Stimulated activated naive CD4-positive, alpha-beta T cell (primary cell): ENCODE results near the gene PLEKHA8.

ENCODE experiments used
- DNase-seq, 6 experiments: peaks; one replicate each; lab custom pipeline; 2025; lab: John Stamatoyannopoulos, UW

PLEKHA8 gene

DNA sequence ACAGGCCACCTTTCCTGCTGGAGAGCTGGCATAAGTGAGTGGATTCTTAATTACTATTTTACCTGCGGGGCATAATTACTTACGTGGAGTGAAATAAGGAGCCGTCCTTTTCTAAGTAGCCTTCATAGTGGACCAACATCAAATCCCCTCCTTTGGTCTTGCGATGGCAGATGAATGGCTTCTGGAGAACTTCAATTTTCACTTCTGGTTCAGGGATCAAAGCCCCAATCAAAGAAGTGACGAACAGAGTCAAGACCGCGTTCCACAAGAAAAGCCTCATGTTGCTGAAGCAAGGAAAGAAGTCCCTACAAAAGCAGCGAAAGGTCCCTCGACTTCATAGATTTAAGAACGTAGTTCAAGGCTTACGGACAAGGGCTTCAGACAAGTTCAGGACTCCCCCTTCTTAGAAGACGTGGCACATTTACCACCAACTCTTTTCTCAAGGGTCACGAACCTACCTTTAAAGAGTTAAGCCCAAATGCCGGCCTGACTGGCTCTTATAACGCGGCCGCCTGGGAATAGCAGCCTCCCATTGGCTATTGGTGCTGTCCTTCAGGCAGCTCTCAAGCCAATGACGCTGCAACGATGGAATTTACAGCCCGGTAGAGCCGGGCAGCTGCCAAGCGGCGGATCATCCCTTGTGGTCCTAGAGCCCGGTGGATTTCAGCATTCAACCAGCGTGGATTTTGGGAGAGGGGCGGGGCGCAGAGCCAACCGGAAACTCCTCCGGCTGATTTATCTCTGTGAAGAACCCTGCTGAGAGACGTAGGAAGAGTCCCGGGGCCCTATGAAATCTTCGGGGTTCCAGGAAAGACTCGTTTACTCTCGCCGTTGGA is 1.8 kb upstream of the PLEKHA8 start, which contains the start of gene FKBP14:
Gene FKBP14 (minus strand): TSS at position 474 of the 836 bp plus-strand sequence. CDS start 194 bp downstream, at position 280.
- peak; percentile 82 to 88 (median 86) for DNase-seq

DNA sequence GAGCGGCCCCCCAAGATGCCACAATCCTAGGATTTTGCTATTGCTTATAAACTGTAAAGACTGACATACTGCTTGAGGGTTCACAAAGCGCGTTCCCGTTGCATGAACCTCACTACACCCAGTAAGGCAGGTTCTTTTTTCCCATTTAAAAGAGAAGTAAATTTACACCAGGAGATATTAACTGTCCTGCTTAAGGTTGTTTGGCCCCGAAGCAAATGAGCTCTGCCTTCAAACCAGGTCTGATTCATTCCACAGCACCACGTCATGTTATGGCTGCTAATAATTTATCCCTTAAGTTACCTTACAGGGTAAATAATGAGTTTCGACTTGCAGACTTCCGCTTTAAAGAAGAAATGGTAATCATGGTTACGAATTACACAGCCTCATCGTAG is 1.2 kb upstream of the PLEKHA8 start:
- DNase-seq = peak in 4 of 6 experiments; percentile 28 to 75 (median 43)

DNA sequence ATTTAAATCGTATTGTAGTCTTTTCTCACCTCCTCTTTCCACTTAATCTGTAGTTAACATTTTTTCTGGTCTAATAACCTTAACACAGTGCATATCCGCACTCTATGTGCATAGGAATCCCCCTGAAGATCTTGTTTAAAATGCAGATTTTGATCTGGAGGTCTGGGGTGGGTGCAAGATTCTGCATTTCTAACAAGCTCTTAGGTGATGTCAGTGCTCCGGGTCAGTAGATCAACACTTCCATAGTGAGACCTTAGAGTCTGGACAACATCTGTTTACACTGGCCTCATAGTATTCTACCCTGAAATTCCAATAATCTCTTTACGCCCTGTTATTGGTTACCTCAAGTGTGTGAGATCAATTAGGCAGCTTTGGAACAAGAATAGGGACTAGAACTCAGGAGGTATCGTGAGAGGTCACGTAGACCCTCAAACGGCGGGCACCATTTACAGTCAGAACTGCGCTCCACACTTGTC is 434 bp upstream of the PLEKHA8 start:
- no peak for DNase-seq

DNA sequence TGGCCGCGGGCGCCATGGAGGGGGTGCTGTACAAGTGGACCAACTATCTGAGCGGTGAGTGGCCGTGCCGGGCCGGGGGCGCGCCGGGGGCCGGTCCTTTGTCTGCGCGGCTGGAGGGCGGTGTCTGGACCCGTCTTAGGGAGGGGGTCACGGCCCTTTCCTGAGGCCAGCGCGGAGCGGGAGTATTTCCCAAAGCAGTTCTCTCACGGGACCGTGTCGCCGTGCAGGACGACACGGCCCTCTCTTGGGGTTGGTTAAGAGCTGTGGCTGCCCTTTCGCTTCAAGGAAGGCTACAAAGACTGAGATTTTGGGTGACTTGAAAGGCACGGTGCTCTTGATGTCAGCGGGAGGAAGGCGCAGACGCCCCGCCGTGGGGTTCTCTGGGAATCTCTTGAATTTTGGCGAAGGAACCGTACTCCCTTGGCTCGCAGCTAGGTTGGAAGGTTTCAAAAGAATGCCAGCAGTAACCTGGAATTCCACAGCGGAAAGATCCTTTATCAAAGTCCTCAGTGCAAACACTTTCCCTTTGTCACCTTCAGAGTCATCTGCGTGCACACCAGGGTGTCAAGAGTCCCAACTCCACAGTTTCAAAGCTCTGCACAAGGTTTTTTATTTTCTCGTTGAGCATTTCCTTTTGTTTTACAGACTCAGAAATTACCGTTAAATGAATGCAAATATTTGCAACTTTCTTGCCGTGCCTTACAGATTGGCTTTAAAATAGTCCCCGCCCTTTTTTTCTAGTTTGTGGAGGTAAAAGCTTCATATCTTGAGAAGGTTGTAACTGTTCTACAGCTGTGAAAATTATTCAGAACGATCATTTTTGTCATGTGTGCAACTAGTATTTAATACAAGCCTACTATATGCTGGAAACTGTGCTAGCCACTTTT is 780 bp downstream of the PLEKHA8 start:
- peak in 5 of 6 experiments; percentile 28 to 57 (median 37) for DNase-seq

DNA sequence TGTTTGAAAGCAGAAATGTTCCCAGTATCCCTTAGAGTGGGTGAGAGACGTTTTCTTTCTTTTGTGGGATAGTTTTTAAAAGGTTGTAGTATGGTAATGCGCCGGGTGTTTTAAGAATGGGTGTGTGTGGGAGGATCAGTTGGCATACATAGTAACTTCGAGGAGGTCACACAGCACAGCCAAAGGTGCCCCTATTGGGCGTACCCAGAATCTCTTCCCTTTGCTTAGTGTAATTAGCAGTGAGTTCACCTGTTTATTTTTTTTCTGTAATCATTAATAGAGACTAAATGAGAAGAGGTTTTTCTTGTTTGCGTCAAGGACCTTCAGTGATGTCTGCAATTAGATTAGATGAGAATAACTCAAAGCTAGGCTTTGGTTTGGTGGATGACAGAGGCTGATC is 1.5 kb downstream of the PLEKHA8 start:
- peak in 1 of 6 experiments; percentile 3 for DNase-seq

DNA sequence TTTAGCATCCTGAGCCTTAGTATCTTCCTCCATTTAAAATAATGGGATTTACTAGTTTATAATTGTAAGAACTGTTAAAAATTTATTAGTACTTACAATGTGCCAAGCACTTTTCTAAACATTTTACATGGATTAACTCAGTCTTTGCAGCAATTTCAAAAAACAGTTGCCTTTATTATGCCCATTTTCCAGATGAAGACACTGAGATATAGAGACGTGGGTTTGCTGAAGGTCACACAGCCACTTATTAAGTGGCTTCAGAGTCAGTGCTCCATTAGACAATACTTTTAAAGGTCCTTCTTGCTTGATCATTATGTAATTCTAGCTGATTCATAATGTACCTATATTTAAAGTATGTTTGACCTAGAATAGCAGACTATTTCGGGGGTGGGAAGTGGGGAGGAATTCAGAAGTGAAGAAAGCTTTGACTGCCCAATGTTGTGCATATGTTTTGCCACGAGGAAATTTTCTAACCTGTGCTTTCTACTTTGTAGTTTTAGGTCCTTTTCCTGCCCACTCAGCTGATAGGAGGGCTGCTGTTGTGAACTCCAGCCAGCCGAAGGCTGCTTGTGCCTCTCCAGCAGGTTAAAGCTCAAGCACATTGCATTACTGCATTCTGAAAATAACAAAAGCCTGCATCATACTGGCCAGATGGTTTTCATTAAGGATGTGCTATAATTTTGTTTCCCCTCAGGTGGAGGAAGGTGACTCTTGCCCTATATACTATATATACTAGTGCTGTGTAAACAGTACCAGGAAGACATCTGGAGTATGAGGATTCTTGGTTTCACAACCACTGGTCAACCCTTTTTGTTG is 4.3 kb downstream of the PLEKHA8 start:
- no peak for DNase-seq

DNA sequence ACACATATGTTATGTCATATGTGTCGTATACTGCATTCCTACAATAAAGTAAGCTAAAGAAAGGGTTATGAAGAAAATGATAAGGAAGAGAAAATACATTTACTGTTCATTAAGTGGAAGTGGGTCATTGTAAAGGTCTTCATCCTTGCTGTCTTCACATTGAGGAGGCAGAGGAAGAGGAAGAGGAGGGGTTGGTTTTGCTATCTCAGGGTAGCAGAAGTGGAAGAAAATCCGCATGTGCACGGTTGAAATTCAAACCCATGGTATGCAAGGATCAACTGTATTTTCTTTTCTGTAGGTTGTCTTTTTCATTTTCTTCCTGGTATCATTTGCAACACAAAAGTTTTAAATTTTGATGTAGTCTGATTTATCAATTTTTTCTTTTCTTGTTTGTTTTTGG is 6.3 kb downstream of the PLEKHA8 start:
- no peak for DNase-seq

DNA sequence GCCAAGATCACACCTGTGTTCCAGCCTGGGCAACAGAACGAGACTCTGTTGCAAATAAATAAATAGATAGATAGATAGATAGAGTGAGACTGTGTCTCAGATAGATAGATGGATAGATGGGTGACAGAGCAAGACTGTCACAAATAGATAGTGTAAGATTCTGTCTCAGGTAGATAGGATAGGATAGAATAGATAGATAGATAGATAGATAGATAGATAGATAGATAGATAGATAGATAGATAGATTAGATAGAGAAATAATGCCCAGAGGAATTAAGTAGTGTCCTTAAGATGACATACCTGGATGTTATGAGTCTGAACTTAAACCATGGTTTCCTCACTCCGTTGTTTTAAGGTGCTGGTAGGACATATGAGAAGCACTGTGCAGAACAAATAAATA is 8.0 kb downstream of the PLEKHA8 start:
- no peak for DNase-seq

DNA sequence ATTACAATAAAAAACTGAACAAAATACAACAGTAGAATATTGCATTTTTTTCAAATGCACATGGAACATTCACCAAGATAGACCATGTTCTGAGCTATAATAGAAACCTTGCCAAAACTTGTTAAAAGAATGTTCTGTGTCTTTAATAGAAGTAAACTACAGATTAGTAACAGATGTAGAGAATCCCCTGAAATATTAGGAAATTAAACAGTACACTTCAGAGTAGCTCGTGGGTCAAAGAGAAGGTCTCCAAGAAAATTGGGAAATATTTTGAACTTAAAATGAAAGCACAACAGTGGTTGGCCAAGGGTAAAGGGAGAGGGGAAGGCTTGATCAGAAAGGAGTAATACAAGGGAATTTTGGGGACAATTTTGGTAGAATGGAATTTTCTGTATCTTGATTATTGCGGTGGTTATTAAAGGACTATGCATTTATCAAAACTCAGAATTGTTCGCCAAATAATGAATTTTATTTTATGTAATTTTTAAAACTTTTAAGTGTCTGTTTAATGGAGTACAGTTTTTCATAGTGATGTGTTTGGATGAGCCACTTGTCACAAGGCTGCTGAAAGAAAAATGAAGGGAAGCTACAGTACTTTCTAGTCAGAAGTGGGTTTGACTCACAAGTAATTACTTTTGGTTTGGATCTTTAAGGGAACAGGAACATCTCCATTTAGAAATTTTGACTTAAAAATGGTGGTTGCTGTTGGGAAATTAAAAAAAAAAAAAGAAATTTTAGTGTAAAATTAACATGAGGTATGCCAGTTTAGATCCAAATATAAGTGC is 10.2 kb downstream of the PLEKHA8 start:
- DNase-seq = no peak

DNA sequence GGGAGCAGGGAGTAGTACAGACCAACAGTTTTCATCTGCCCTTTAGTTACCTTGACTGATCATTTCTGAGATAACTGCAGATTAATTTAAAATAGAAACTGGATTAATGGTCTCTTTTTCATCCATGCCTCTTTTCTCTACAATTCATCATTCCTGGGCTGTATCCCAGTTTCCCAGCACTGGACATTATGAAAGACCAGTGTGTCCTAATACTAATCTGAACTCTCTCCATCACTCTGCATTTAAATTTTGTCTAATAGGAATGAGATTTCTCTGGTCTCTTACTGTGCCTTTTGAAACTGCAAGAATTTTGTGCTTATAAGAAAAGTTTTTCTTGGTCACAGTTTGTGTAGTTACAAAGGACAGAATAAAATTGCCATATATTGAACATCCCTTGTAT is 12.7 kb downstream of the PLEKHA8 start:
- DNase-seq = no peak

DNA sequence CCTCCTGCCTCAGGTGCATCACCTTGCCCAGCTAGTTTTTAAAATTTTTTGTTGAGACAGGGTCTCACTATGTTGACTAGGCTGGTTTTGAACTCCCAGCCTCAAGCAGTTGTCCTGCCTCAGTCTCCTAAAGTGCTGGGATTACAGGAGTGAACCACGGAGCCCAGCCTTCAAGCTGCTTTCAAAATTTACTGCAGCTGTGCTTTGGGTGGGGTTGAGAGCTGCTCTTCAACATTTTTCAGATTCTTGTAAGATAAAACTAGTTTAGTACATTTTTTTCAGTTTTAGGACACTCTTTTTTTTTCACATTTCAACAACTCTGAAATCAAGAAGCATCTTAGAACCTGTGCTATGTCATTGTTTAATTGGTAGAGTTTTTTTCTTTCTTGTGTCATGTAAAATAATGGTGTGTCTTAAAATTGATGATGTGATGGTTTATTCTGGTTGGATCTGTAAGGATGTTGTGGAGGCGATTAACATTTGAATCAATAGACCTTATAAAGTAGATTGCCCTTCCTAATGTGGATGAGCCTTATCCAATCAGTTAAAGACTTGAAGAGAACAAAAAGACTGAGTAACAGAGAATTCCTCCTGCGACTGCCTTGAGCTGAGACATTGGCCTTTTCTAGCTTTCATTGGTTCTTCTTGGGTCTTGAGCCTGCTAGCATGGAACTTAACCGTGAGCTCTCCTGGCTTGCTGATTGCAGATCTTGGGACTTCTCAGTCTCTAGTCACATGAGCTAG is 13.5 kb downstream of the PLEKHA8 start:
- no peak for DNase-seq

DNA sequence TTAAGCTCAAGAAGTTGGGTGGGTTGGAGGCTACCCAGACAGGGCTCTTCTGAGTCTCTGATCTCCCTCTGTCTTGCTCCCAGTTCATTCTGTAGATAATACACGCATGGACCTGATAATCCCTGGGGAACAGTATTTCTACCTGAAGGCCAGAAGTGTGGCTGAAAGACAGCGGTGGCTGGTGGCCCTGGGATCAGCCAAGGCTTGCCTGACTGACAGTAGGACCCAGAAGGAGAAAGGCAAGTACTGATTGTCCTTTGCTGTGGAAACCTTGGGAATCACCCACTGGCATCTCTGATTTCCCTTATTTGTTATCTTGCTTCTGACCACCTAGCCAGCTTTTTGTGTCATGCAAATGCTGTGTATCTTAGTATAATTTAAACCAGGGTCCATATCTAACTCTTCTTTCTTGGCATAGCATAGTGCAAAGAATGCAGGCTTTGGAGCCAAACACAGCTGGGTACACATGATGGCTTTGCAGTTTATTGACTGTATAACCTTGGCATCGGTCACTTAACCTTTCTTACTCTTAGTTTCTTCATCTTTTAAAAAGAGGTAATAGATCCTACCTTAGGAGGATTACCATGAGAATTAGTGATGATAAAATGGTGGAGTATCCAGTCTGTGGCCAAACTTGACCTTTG is 18.0 kb downstream of the PLEKHA8 start:
- no peak for DNase-seq

DNA sequence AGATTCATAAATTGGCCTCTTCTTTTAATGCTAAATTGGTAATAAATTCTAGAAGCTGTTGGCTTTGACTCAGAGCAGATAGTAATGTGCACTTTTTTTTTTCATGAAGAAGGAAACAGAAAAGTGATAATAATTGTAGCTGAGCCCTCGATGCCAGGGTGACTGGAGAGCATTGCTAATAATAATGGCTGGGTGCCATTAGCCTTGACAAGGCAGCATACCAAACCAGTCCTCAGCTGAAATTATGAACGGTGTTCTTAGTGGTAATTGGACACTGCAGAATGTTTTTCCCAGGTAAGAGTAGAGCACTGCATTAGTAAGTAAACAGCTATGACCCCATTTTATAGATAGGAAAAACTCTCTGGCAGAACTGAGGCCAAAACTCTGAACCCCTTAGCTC is 18.9 kb downstream of the PLEKHA8 start:
- no peak for DNase-seq

DNA sequence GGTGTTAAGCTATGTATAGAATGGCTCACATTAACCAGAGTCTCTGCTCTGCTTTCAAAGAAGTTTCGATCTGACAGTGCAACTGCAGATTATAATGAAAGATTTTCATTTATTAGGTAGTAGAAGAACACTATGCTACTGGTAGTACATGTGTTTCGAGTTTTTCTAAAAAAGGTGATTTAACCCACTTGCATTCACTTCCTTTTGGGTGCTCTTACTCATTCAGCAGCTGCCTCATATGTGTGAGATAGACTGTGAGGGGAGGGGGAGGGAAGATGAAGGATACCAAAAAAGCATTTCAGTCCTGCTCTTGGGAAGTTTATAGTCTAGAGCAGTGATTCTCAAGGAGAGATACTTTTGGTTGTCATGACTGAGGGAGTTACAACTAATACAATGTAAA is 20.4 kb downstream of the PLEKHA8 start:
- no peak for DNase-seq

DNA sequence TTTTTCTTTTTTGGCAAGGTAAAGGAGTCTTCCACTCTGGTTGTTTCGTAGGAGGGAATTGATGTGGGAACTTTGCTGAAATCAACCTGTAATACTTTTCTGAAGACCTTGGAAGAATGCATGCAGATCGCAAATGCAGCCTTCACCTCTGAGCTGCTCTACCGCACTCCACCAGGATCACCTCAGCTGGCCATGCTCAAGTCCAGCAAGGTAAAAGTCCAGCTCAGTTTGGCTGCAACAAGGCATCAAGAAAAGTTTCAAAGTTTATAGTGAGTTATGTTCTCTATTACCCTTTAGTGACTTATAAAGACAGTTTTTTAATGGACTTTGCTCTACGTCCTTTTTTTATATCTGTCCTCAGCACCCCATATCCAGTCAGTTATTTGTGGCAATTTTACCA is 21.0 kb downstream of the PLEKHA8 start:
- DNase-seq = no peak

DNA sequence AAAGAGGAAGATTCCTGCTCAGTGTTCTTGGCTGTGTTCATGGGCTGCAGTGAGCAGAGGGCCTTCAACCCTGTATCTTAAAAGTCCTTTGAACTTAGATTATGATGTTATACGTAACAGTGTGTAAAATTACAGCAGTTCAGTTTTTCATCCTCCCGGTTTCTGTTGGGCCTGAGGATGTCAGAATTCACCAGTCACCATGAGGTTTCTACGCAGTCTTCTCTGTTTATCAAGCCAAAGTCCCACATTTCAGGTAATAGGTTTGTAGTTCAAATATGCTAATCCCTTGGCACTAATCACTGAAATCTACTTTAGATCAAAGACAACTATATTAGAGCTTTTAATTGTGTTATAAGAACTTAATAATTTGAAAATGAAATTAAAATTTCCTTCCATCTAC is 24.9 kb downstream of the PLEKHA8 start:
- no peak for DNase-seq

DNA sequence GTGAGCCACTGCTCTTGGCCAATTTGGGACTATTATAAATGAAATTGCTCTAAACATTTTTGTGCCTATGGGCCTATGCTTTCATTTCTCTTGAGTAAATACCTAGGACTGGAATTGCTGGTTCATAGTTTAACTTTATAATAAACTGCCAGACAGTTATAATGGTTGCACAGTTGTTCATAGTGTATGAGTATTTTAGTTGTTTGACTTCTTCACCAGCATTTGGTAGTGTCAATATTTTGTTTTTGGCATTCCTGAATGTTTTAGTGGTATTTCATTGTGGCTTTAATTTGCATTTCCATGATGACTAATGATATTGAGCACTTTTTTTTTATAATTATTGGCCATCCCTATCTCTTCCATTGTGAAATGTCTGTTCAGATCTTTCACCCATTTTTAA is 29.5 kb downstream of the PLEKHA8 start:
- DNase-seq = no peak

DNA sequence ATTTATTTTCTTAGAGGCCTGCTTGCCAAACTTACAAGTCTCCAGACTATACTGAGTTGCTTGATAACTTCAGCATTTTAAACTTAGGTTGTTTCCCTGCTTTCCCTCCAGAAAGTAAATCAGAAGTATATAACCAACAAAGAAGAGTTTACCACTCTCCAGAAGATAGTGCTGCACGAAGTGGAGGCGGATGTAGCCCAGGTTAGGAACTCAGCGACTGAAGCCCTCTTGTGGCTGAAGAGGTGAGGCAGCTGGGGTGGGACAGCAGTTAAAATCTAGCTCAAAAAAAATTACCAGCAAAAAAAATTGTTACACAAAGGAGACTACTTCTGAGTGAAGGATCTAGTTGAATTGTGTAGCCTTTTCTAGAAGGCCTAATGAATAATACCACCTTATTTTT is 33.6 kb downstream of the PLEKHA8 start:
- peak; percentile 1 to 36 (median 27) for DNase-seq

DNA sequence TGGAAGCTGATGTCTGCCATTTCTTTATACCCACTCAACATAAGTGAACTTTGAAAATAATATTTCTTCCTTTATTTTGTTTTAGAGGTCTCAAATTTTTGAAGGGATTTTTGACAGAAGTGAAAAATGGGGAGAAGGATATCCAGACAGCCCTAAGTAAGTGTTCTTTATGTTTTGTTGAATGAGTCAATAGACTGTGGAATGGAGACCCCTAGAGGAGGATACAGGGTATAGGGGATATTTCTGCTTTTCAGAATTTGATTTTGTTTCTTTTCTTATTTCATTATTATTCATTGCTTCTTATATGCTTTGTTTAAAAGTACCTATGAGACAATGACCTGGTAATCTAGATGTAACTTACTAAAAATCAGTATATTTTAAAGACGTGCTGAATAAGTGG is 34.4 kb downstream of the PLEKHA8 start:
- DNase-seq = peak in 2 of 6 experiments; percentile 16 to 21

DNA sequence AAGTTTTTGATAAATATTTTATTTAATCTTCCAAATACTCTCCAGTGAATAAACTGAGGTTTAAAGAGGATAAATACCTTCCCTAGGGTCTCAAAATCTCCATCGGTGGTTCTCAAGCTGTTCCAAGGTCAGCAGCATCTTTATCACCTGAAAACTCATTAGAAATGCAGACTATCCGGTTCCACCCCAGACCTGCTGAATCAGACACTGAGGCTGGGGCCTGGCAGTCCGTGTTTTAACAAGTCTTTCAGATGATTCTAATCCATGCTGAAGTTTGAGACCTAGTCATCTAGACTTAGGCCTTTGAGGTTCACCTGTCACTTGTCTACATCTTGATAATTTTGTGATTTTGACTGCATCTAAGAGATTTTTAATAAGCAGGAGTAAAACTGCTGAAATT is 37.5 kb downstream of the PLEKHA8 start:
- DNase-seq = no peak
